Keratinocyte (primary cell): Measurements from ENCODE around the gene PABPC3. TPM values are rescaled to one million over a fixed set of nuclear protein-coding genes. Genes with fewer than 3 reads are reported as not detected.

ENCODE experiments used
- DNase-seq: peaks from one replicate; pipeline ENCODE4 v3.0.0-alpha.2; 2011; ENCODE audit warnings: low read depth, missing footprints, low spot score
- FAIRE-seq: peaks from 2 replicates; lab custom pipeline; 2011; peaks lifted over from hg19 to GRCh38; lab: Jason Lieb, UNC
- H2AFZ ChIP-seq: 2 replicates; pipeline ENCODE4 v1.6.0; 2012; ENCODE audit warnings: low read length, control low read depth, inconsistent platforms; ENCODE audit not compliant: control insufficient read depth
- H3K27ac ChIP-seq: 2 replicates; pipeline ENCODE4 v1.5.1; 2011; ENCODE audit warnings: low read length; ENCODE audit not compliant: control insufficient read depth, insufficient read depth
- H3K27me3 ChIP-seq: 3 replicates; pipeline ENCODE4 v1.6.0; 2011; ENCODE audit warnings: low read length; ENCODE audit not compliant: control insufficient read depth, insufficient read depth; ENCODE audit errors: extremely low read depth
- H3K36me3 ChIP-seq, 2 experiments: 2 replicates in 1 of 2; 3 replicates in 1 of 2; pipeline ENCODE4 v1.5.1; 2011; ENCODE audit warnings: low read length in 2 of 2, mild to moderate bottlenecking in 1 of 2; ENCODE audit not compliant: control insufficient read depth in 2 of 2, insufficient read depth in 2 of 2; ENCODE audit errors: extremely low read depth in 1 of 2
- H3K4me1 ChIP-seq: 3 replicates; pipeline ENCODE4 v1.5.1; 2011; ENCODE audit warnings: low read length; ENCODE audit not compliant: control insufficient read depth, insufficient read depth; ENCODE audit errors: extremely low read depth
- H3K4me2 ChIP-seq: 3 replicates; pipeline ENCODE4 v1.6.0; 2011; ENCODE audit warnings: low read depth, low read length; ENCODE audit not compliant: control insufficient read depth, insufficient read depth; ENCODE audit errors: extremely low read depth
- H3K4me3 ChIP-seq, 3 experiments: fragments of 200-600 bp in 1 of 3; sonication (generic) in 1 of 3; 2 replicates in 2 of 3; 3 replicates in 1 of 3; pipeline ENCODE4 v1.5.1; 2011 to 2016; ENCODE audit warnings: low read length in 3 of 3, mild to moderate bottlenecking in 3 of 3, control low read depth in 2 of 3, inconsistent platforms in 1 of 3, low read depth in 1 of 3, mixed read lengths in 1 of 3, mixed run types in 1 of 3, moderate library complexity in 1 of 3; ENCODE audit not compliant: control insufficient read depth in 2 of 3, insufficient read depth in 2 of 3; ENCODE audit errors: extremely low read depth in 1 of 3
- H3K79me2 ChIP-seq: 2 replicates; pipeline ENCODE4 v1.6.0; 2012; ENCODE audit warnings: low read length; ENCODE audit not compliant: control insufficient read depth, insufficient read depth
- H3K9ac ChIP-seq: 3 replicates; pipeline ENCODE4 v1.6.0; 2011; ENCODE audit warnings: low read length; ENCODE audit not compliant: control insufficient read depth, insufficient read depth; ENCODE audit errors: extremely low read depth
- H3K9me1 ChIP-seq: 3 replicates; pipeline ENCODE4 v1.6.0; 2011; ENCODE audit warnings: low read length; ENCODE audit not compliant: control insufficient read depth, insufficient read depth; ENCODE audit errors: extremely low read depth
- H3K9me3 ChIP-seq: 2 replicates; pipeline ENCODE4 v1.5.1; 2012; ENCODE audit warnings: low read depth, low read length; ENCODE audit not compliant: control insufficient read depth
- H4K20me1 ChIP-seq: 3 replicates; pipeline ENCODE4 v1.6.0; 2011; ENCODE audit warnings: low read length; ENCODE audit not compliant: control insufficient read depth, insufficient read depth; ENCODE audit errors: extremely low read depth
- EZH2 ChIP-seq: IDR thresholded peaks from one replicate; pipeline ENCODE4 v1.6.1; 2012; ENCODE audit warnings: inconsistent platforms, mild to moderate bottlenecking, low read length, moderate library complexity
- dilution Hi-C: fragments of 300-500 bp; cut with MboI; formaldehyde crosslinking; loops from one replicate; pipeline ENCODE4 v1.7.0; 2020; ENCODE audit warnings: low sequenced_read_pairs; ENCODE audit not compliant: extremely low pct_ligation_motif_present
- polyA plus RNA-seq, 5 experiments: library from polyadenylated mRNA; depleted of rRNA in 3 of 5; stranded (reverse) in 3 of 5; stranded (forward) in 1 of 5; unstranded in 1 of 5; fragments of >200 nt; gene quantifications; 1 replicate in 1 of 5; 2 replicates in 3 of 5; 3 replicates in 1 of 5; pipeline versions ENCODE4 v1.2.1 to v1.2.3, GENCODE V29; 2011 to 2012; ENCODE audit warnings: missing spikeins in 2 of 5, low read depth in 1 of 5, low replicate concordance in 1 of 5
- TF ChIP-seq, protein P1 (sequence below), 3 experiments: IDR thresholded peaks in 1 of 3; conservative IDR thresholded peaks in 1 of 3; optimal IDR thresholded peaks in 1 of 3; 2 replicates in 2 of 3; 3 replicates in 1 of 3; pipeline versions ENCODE3 to v1.5.1; 2011; ENCODE audit warnings: low read length in 3 of 3, mild to moderate bottlenecking in 3 of 3, moderate library complexity in 2 of 3, control low read depth in 1 of 3, inconsistent platforms in 1 of 3; ENCODE audit not compliant: insufficient read depth in 2 of 3; ENCODE audit errors: extremely low read depth in 1 of 3

Gene PABPC3
- polyA plus RNA-seq, 1 donor (not counting 4 experiments of a cell fraction or from before 2014, with no cell fraction given) = 0.31 TPM

DNA sequence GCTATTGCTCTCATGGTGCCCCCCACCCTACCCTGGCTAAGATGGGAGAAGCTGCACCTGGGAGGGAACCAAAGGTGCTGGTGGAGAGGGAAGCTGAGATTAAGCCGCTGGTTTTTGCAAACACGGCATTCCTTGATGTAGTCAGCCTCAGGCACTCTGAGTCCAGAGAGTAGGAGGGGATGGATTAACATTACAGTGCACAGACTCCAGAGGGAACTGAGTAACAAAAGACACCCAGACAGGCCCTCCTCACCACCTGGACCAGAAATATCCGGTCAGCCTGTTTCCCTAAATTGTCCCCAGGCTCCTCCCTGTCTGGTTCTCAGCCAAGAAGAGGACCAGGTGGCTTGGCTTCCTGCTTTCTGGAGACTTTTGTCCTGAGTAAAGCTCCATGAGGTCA is 28.9 kb upstream of the PABPC3 start:
- Histone ChIP-seq H3K27me3 (peaks cover 11% of the 10 kb centered on the region), H3K79me2 (no peaks in the 10 kb centered on the region), H3K27ac (no peak overlapping the region), H3K9me3 (no peaks in the 10 kb centered on the region), H3K9ac (no peak overlapping the region), H4K20me1 (no peaks in the 10 kb centered on the region), H3K4me1 (no peaks in the 10 kb centered on the region), H3K4me2 (no peak overlapping the region), H3K9me1 (no peaks in the 10 kb centered on the region), H3K36me3 (no peaks in the 10 kb centered on the region), H3K4me3 (no peak overlapping the region), H2AFZ (no peak overlapping the region)
- DNase-seq (no peak), FAIRE-seq (no peak)
- dilution Hi-C loops = no loop called here
- TF ChIP-seq, protein P1, sequence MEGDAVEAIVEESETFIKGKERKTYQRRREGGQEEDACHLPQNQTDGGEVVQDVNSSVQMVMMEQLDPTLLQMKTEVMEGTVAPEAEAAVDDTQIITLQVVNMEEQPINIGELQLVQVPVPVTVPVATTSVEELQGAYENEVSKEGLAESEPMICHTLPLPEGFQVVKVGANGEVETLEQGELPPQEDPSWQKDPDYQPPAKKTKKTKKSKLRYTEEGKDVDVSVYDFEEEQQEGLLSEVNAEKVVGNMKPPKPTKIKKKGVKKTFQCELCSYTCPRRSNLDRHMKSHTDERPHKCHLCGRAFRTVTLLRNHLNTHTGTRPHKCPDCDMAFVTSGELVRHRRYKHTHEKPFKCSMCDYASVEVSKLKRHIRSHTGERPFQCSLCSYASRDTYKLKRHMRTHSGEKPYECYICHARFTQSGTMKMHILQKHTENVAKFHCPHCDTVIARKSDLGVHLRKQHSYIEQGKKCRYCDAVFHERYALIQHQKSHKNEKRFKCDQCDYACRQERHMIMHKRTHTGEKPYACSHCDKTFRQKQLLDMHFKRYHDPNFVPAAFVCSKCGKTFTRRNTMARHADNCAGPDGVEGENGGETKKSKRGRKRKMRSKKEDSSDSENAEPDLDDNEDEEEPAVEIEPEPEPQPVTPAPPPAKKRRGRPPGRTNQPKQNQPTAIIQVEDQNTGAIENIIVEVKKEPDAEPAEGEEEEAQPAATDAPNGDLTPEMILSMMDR (optimal IDR thresholded peaks at IDR 0.05 in 1 of 3, IDR thresholded peaks at IDR 0.05 in 1 of 3, conservative IDR thresholded peaks at IDR 0.05 in 1 of 3; ENCODE audit: extremely low read depth in 1 of 3, insufficient read depth in 2 of 3, low read length in 3 of 3) = no peak
- TF ChIP-seq EZH2 = no peak

DNA sequence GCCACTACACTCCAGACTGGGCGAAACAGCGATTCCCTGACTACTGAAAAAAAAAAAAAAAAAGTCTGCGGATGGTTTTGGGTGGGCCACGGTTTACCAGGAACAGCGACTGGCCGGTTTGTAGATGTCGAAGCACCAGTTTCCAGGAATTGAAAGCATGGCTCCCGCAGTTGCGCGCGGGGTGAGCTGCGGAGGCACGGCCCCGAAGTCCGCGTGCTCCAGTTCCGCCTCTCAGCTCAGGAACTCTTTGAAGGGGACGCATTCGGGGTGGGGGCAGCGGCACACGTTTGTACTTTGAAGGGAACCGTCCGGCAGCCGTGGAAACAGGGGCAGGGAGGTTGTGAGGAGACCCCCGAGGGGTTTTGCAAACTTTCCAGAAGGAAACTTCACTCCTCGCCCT is 27.1 kb upstream of the PABPC3 start:
- DNase-seq (no peak), FAIRE-seq (no peak)
- no peak overlapping the region for H3K9ac ChIP-seq
- H3K4me1 ChIP-seq = no peaks in the 10 kb centered on the region
- H3K36me3 ChIP-seq = no peaks in the 10 kb centered on the region
- H3K79me2 ChIP-seq = no peaks in the 10 kb centered on the region
- H3K27me3 ChIP-seq = peaks cover 11% of the 10 kb centered on the region
- no peaks in the 10 kb centered on the region for H3K9me3 ChIP-seq
- no peaks in the 10 kb centered on the region for H3K9me1 ChIP-seq
- dilution Hi-C loops = no loop called here
- no peaks in the 10 kb centered on the region for H4K20me1 ChIP-seq
- H3K27ac ChIP-seq = no peak overlapping the region
- no peak overlapping the region for H3K4me3 ChIP-seq
- no peak overlapping the region for H3K4me2 ChIP-seq
- H2AFZ ChIP-seq = no peak overlapping the region
- TF ChIP-seq, protein P1 (optimal IDR thresholded peaks at IDR 0.05 in 1 of 3, IDR thresholded peaks at IDR 0.05 in 1 of 3, conservative IDR thresholded peaks at IDR 0.05 in 1 of 3; ENCODE audit: extremely low read depth in 1 of 3, insufficient read depth in 2 of 3, low read length in 3 of 3) = no peak
- TF ChIP-seq EZH2 = no peak
